Epithelial cell of esophagus (primary cell): ENCODE results near the gene ME1.

Source experiments
- DNase-seq: peaks from one replicate; pipeline ENCODE4 v3.0.0; 2010; ENCODE audit warnings: low read depth
- H3K4me3 ChIP-seq: 2 replicates; pipeline ENCODE4 v1.5.1; 2011; ENCODE audit warnings: mild to moderate bottlenecking, low read length, control low read depth
- CTCF ChIP-seq: IDR thresholded peaks from 2 replicates; pipeline ENCODE4 v1.5.1; 2011; ENCODE audit warnings: low read depth, mild to moderate bottlenecking, low read length, control low read depth, inconsistent platforms; ENCODE audit not compliant: insufficient read depth; ENCODE audit errors: missing control alignments

The ME1 gene

GRCh38 chr6:83470587-83470986, 39.7 kb upstream of the ME1 start:
- TF ChIP-seq CTCF: no peak
- H3K4me3 ChIP-seq: no peak overlapping the region
- DNase-seq: no peak

- no peak for TF ChIP-seq CTCF
- no peak overlapping the region for H3K4me3 ChIP-seq
- no peak for DNase-seq
Observed at GRCh38 chr6:83470001-83470400, 39.1 kb upstream of the ME1 start.

GRCh38 chr6:83467620-83468036, 36.8 kb upstream of the ME1 start:
- no peak for DNase-seq
- no peak for TF ChIP-seq CTCF
- no peak overlapping the region for H3K4me3 ChIP-seq

- no peak for TF ChIP-seq CTCF
- no peak overlapping the region for H3K4me3 ChIP-seq
- DNase-seq: no peak
Observed at GRCh38 chr6:83466328-83466727, 35.5 kb upstream of the ME1 start.

GRCh38 chr6:83464381-83465140, 33.7 kb upstream of the ME1 start:
- DNase-seq: peak; percentile 83
- no peak overlapping the region for H3K4me3 ChIP-seq
- no peak for TF ChIP-seq CTCF

- no peak for TF ChIP-seq CTCF
- peak; percentile 87 for DNase-seq
Observed at GRCh38 chr6:83463886-83464285, 33.0 kb upstream of the ME1 start.

GRCh38 chr6:83462524-83462923, 31.7 kb upstream of the ME1 start:
- TF ChIP-seq CTCF: no peak
- H3K4me3 ChIP-seq: no peak overlapping the region
- no peak for DNase-seq

More at GRCh38 chr6:83463886-83464285, 33.0 kb upstream of the ME1 start:
- H3K4me3 ChIP-seq: no peak overlapping the region
